Activated T-cell treated with anti-CD3 and anti-CD28 coated beads for 48 hours (primary cell): ENCODE measurements around the gene UCP1.

Experiments
- DNase-seq: peaks from one replicate; pipeline ENCODE4 v3.0.0-alpha.2; 2020; ENCODE audit warnings: low read depth

Gene UCP1, protein sequence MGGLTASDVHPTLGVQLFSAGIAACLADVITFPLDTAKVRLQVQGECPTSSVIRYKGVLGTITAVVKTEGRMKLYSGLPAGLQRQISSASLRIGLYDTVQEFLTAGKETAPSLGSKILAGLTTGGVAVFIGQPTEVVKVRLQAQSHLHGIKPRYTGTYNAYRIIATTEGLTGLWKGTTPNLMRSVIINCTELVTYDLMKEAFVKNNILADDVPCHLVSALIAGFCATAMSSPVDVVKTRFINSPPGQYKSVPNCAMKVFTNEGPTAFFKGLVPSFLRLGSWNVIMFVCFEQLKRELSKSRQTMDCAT

DNA sequence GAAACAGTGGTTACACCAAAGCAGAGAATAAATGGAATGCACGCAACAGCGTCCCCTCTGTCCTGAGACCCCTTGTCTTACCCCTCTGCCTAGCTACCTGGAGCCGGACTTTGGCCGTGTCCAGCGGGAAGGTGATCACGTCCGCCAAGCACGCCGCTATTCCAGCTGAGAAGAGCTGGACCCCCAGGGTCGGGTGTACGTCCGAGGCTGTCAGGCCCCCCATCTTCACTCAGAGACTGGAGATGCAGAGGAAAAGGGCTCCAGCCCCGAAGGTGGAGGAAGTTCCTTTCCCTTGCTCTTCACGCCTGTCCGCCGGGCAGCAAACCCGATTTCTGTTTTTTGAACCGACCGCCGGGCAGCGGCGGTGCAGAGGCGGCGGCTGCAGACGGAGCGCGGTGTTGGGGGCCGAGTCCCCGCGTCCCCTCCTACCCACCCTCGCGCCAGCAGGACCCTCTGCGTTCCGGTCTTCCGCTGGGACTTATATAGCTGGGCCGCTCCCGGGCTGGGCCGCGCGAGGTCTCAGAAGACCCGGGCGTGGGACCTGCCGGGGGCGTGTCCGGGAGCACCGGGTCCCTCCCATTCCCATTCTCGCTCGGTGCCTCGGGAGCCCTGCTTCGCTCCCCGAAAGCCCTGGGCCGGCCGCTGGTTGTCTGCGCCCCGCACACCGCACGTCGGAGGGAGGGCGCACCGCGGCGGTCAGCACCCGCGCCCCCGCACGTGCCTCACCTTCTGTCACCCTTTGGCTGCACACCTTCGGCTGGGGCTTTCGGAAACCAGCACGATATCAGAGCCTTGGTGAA, at the start of gene UCP1:
UCP1 (minus strand) TSS at position 455 of the 800 bp plus-strand sequence; CDS start at position 223, 232 bp downstream.
- no peak for DNase-seq

DNA sequence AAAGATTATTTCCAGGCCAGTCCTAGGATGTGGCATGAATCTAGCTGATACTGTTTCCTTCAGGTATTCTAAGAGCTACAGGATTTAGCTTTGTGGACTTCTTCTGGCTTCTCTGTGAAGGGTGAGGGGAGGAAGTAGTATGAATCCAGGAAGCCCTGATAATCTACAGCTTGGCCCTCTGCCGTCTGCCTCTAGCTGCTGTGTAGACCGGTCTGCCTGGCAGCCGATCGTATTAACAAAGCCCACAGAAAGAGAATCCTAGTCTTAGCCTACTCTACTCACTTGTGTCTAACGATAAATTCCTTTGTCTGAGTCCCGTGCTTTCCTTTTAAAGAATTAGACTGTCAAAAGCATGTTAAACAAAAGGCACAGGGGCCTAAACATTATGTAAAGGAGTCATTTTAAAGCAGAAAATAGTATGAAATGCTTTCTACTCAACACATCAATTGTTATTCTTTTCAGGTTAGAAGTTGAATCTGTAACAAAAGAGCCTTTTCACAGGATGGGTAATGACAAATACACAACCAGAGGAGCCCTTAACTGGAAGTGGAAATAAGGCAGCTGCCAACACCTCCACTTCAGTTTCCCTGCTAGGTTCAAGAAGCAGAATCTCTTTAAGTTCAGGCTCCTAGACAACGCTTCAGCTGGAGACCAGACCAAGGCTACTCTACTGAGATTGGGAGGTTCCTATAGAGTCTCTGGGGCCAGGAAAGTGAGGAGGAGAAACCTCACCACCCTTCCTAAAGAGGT, 48.9 kb upstream of the UCP1 start:
- DNase-seq: no peak

DNA sequence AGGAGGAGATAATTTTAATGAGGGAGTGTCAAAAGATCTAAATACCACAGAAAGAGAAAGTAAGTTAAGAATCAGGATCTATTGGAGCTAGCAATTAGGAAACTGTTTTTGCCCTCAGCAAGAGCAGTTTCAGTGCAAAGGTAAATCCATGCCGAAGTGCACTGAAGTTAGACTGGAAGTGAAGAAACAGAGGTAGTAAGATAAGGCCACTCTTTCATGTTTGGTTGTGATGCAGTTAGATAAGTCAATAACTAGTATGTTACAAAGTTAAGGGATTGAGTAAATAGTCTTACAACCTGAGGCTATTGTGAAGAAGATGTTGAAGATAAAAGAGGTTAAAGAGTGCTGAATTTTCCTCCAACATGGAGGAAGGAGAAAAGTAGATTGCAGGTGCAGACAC, 46.7 kb upstream of the UCP1 start:
- DNase-seq: no peak

DNA sequence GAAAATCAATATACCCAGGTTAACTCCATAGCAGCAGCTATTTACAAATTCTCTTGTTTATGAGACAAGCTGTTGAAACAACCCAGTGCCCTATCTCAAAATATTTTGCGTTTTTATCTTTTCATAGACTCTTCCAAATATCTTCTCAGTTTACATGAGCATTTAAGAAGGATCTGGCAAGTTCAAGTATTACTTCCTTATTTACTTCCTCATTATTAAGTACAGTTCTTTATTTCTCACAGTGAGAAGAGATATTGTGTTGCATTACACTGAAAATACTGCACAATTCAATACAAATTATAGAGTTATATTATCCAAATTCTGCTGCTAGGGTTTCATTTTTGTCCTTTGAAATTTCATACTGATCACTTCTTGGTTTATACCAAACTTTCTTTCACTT, 43.6 kb upstream of the UCP1 start:
- no peak for DNase-seq

DNA sequence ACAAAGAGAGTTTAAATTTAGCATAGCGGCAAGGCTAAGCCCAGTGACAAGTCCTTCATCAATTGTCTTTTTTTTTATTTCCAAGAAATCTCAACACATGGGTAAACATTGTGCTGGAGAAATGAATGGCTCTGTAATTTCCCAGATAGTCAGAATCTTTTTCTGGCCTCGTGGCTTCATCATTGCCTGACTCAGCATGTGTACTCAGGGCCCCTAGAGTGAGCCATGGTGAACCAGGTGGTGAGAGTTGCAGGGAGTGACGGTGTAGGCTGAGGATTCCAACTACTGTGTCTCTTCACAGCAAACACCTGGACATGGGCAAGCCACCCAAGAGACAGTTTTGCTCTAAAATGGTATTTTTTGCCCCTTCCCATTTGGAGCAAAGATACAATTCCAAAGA, 43.1 kb upstream of the UCP1 start:
- DNase-seq: no peak

DNA sequence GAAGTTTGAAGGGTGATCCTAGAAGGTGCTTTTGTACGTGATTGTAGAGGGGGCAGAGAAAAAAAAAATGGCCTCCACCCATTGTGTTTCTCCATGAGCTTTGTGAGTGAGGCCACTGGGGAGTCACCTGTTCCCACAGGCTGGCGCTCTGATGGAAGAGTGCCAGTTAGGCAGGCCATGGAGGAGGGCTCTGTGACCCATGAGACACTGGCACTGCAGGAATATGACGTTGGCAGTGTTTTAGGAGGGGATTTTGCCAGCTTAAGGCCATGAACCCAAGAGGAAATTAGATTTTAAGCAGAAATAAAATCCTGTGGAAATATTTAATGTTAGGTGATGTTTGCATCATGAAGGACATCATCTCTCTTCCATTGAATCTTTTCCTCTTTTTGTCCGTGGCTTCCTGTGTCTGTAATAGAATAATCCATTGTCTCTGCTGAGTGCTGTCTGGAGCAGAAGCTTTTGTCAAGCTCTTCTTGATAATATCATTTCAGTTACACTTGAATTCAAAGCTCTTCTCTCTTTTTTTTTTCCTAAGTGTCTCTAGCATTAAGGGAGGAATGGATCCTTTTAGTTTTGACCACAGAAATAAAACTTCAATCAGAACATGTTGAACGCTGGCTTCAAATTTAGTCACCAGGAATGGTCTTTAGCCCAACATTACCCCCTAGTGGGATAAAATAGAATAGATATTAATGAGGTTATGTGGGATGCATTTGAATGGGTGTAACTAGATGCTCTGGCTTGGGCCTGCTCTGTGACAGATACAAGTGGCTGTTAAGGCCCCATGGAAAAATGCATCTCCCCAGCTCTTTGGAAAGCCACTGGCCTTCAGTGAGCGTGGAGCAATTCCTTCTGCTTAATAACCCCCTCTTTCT, 41.0 kb upstream of the UCP1 start:
- no peak for DNase-seq

DNA sequence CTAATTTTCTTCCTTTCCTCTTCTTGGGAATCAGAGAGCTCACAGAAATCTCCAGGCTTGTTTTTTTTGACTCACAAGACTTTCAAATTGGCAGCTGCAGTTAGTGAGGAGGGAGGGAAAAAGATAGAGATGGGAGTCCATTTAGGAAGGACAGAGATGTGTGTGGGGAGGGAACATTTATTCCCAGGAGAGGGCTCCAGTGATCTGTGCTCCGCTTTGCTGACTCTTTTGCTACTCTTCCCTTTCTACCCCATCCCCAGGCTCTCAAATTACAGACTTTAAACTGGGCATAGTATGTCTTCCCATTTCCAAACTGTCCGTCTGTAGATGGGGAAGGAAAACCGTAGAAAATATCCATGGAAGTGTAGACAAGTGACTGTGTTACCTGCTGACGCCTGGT, 39.1 kb upstream of the UCP1 start:
- DNase-seq: no peak

DNA sequence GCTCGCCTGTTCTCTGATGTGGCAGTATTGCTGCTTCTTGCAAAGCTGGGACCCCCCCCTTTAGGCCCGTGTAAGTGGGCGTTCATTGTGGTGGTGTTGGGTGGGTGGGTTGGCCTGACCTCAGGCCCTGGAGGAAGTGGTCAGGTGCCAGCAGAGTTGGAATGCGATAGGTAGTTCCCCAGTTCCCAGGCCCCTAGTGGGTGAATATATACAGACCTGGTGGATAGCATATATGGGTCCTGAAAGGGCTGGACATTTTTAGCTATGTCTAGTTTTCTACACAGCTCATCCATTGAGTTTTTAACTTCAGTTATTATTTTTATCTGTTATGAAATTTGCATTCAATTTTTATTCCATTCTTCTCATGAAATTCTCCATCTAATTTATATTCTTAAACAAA, 35.8 kb upstream of the UCP1 start:
- DNase-seq: no peak

DNA sequence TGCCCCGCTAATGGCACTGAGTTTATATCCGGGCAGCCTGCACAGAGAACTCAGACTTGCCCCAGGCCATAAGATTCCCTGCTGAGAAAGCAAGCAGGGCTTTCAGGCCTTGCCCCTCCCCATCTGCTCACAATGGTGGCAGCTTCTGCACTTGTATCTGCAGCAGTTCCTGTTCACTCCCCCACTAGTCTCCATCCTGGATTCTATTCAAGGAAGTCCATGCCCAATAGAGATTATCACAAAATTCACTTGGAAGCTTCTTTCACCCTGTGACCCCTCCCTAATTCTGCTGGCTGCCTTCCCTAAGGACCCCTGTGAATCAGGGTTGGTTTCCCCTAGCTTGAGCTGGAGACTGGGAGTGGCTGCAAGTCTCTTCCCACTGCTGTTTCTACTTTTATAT, 34.5 kb upstream of the UCP1 start:
- no peak for DNase-seq

DNA sequence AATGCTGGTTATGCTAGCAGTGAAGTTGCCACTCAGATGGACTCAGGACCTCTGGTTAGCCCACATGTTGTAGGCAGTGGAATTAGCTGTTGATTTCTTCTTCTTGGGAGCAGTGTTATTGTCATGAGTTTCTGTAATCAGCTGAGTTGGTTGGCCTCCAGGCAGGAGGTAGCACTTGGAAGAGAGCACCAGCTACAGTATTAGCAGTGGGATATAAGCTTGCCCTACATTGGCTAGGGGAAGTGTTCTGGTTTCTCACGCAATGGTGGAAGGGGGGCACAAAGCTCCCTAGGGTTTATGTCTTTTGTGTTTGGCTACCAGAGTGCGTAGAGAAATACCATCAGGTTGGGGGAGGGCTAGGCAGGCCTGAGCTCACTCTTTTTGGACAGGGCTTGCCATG, 34.0 kb upstream of the UCP1 start:
- no peak for DNase-seq

DNA sequence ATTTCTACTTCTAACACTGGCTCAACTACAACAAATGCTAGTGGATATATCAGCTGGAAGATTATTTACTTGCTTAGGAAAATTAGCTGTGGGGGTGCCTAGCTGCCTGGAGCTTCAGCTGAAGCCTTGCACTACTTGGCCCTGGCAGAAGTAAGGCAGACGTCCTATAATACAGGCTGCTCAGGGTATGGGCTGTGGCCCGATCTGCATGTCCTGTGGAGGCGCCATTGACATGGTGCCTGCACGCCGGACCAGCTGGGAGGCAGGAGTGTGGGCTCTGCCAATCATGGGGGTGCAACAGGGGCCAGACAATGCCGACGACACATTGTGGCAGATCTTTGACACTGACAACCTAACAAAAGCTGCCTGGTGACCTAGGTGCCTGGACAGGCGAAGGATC, 31.6 kb upstream of the UCP1 start:
- DNase-seq: no peak

DNA sequence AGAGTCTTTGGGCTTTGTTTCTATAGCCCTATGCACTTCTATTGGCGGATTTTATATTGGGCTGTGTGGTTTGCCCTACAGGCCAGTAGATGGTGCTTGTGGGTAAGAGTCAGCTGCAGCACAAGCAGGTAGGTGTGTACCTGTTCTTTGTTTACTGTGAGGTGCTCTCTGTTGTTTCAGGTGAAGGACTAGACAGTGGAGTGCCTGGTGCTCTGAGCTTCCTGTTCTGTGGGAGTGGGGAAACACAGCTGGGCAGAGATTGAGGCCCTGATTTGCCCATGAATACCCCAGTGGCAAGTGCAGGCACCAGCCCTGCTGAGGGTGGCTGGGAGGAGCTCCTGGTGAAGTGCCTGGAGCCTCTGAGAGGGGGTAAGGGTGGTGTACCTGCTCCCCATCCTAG, 26.3 kb upstream of the UCP1 start:
- DNase-seq: no peak

DNA sequence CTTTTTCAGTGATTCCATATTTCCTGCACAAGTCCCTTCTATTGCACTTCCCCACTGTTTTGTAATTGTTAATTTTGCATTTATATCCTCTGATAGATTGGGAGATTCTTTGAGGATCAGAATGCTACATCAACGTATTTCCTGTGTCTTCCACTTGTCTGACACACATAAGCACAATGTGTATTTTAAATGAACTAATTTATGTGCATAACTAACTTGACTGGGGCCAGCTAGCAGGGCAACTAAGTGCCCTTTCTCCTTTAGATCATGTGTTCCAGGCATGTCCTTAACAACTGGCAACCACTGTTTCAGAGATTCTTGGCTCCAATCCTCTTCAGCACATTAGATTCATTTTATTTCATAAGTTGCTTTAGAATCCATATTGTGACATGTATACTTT, 15.7 kb upstream of the UCP1 start:
- no peak for DNase-seq

DNA sequence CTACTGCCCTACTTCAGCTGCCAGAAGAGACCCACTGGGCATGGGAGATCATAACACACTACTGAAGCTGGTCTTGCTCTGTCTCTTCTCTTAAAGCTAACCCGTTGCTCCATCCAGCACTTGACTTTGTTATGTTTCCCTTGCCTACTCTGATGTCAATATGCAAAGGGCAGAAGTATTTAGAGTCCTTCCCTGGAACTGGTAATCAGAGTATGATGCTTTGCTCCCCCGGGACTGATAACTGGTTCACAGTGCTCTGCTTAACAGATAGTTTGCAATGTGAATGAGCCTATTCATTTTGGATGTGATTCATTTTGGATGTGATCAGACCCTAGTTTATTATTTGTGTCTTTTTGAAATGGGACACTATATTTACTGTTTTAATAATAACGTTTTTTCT, 12.3 kb upstream of the UCP1 start:
- no peak for DNase-seq

DNA sequence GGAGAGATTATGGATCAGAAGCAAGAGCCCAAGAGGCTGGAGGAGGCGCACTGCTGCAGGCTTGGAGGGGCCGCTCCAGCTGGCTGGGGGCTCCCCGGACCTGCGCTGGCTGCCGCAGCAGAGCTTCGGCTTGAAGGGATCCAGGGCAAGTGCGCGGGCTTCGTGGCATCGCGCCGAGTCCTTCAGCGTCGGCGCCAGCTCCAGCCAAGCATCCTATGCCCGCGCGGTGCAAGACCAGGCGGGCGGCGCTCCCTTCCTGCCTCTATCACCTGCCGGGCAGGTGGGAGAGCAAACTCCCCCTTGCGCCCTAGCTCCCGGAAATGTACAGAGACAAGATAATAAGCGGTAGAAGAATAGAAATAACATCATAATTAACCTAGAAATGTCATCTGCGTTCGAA, 10.5 kb upstream of the UCP1 start:
- no peak for DNase-seq

DNA sequence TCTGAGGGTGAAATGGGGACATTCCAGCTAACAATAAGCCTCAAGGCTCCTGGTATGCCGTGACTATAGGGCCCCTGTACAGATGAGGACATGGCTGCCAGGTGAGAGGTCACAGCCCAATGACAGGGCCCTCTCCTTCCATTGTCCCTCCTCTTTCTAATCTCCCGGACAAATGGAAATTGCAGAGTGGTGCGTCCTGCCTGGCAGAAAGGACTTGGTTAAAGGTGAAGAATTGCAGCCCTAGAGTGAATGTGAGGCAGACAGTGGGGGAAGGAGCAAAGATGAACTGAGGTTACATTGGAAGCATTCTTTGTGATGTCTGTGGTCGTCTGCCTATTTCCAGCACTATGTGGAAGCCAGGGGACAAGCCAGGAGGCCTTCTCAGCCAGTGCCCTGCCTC, 6.7 kb upstream of the UCP1 start:
- no peak for DNase-seq

DNA sequence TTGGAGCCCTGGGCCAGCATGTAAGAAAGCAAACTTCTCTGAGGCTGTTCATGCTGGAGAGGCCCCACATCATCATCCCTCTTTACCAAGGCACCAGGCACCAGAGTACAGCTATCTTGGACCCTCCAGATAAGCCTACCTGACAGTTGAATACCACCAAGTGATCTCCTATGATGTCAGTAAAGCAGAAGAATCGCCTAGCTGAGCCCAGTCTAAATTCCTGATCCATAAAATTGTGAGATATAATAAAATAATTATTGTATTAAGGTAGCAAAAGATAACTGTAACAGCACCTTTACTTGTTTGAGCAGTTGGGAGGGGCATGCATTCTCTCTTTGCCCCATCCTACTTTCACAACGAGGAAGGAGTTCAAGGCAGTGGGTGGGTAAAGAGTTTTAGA, 2.9 kb upstream of the UCP1 start:
- no peak for DNase-seq

DNA sequence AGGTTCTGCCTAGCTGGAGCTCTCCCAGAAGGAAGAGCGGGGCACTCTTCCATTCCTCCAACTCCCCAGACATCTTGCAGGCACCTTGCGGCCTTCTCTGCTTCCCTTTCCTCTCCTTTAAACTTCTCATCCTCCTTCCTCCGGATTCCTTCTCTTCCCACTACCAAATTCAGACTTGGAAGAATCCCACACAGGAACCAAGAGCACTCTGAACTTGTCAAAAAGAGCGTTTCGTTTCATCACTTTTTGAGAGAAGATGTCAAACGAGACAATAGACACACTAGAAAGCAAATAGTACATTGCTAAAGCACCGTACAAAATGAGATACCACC, 512 bp upstream of the UCP1 start:
- DNase-seq: no peak

DNA sequence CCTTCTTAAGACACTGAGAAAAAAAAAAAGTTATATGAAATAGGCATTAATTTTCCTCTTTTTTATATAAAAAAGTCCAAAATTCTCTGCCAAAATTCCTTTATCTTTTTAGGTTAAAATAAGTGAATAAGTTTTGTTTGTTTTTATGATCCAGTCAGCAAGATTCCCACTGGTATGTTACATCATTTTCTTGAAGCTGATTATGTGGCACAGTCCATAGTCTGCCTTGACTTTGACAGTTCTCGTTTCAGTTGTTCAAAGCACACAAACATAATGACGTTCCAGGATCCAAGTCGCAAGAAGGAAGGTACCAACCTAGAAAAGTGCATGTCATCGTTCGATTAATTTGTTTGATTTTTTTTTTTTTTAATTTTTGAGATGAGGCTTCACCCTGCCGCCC, 9.1 kb downstream of the UCP1 start:
- DNase-seq: no peak

DNA sequence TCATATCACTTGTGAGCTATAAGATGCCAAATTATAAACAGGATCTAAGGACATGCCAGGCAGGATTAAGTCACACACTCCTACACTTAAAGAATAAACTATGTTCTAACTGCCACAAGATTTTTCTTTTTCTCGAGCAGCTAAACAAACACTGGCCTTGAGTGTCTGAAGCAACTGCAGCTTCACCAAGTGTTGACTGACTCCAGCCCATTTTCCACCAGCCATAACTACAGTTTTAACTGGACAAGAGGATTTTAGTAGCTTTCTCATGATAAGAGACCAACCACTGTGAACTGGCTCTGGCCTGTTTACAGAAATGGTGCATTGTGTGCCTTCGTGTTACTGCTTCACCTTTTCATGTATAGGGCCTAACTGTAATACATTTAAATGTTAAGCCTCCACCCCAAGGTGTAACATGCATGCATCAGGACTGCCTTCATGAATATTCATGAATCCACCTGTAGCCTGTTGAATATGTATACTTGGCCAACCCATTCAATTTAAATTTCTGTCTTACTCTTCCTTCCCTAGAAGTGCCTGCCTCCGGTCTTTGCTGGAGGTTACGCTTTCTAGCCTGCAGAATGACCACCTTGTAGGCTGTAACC, 10.8 kb downstream of the UCP1 start:
- no peak for DNase-seq

DNA sequence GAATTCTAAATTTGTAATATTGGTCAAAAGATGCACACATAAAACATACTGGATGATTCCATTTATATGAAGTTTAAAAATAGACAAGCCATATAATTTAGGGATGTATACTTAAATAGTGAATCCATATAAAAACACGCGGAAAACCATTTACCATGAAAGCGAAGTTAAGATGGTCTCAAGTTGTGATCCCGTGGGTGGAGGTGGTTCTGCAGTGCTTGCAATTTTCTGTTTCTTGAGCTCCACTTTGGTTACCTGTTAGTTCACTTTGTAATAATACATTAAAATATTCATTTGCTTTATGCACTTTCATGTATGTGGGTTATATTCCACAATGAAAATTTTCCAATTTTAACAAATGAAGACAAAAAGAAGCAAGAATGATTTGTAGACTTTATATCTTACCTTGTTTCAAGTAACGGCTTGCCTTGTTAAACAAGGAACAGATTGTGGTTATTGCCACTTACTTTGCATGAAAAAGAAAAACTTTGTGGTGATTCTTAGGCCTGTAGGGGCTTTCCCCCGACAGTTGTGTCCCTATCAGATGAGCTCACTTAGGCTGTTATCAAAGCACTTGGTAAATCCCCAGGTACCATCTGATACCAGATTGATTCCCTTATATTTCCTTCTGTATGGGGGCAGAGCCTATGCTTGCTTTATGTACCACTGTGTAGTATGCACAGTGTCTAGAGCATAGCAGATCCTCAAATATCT, 12.2 kb downstream of the UCP1 start:
- no peak for DNase-seq
